ENCODE results near the gene POU2F2. TPM values are rescaled to one million over a fixed set of nuclear protein-coding genes. Genes with fewer than 3 reads are reported as not detected.

The POU2F2 gene
- polyA plus RNA-seq, 2 of the 4 experiments (the other 2 are of a cell fraction), result 0.16 to 0.28 TPM

DNA sequence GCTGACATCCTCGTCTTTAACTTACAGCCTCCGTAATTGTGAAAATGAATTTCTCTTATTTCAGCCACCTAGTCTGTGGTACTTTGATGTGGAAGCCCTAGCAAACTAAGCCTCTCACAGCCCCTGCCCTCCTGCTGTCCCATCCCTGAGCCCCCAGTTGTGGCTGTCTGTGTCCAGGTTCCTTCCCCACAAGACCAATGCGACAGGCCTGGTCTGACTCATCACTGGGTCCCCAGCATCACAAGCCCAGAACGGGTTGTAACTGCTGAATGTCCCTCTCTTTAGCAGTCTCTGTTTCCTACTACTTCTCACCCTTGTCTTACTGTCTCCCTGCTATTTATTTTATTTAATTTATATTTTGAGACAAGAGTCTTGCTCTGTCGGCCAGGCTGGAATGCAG, 5.7 kb downstream of the POU2F2 start:
- CTCF ChIA-PET, result interaction anchor here (0.9 to 32.8 kb wide), 9 partner anchors 14 to 201 kb away, joined by 3 to 678 read pairs (median 6); partner anchors contain the start of gene POU2F2
- Histone ChIP-seq H3K9me3 (peaks cover 5% of the 10 kb centered on the region; the same call in 2 of the 3 replicates), H3K4me3 (no peak overlapping the region), H3K4me1 (peaks cover 9% of the 10 kb centered on the region), H3K27ac (no peak overlapping the region), H3K4me2 (no peak overlapping the region)
- DNase-seq (ENCODE audit: low read depth in 1 of 2, low spot score in 1 of 2), result no peak
- peak; percentile 61 for FAIRE-seq
- ATAC-seq, result no peak
- 67% methylated on average over 5 of the region's 5 CpGs for WGBS (ENCODE audit: missing lambda C conversion rate)
- no peak for TF ChIP-seq ZC3H11A (IDR thresholded peaks at IDR 0.05)
- TF ChIP-seq HOXB13 (CRISPR knock-in tag; IDR thresholded peaks at IDR 0.05; ENCODE audit: low read depth), result no peak
- no peak for TF ChIP-seq EHF (CRISPR knock-in tag; IDR thresholded peaks at IDR 0.05)
- no peak for TF ChIP-seq BHLHE40 (IDR thresholded peaks at IDR 0.05; ENCODE audit: low read depth, low read length)
- no peak for TF ChIP-seq JUNB (IDR thresholded peaks at IDR 0.05)
- TF ChIP-seq SMC3 (IDR thresholded peaks at IDR 0.05), result no peak
- TF ChIP-seq, protein P1, sequence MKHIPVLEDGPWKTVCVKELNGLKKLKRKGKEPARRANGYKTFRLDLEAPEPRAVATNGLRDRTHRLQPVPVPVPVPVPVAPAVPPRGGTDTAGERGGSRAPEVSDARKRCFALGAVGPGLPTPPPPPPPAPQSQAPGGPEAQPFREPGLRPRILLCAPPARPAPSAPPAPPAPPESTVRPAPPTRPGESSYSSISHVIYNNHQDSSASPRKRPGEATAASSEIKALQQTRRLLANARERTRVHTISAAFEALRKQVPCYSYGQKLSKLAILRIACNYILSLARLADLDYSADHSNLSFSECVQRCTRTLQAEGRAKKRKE (CRISPR knock-in tag; IDR thresholded peaks at IDR 0.05; ENCODE audit: low read depth), result no peak
- TF ChIP-seq CEBPB (IDR thresholded peaks at IDR 0.05), result no peak
- TF ChIP-seq MAFK (IDR thresholded peaks at IDR 0.05; ENCODE audit: partially characterized antibody), result no peak
- TF ChIP-seq, protein P2, sequence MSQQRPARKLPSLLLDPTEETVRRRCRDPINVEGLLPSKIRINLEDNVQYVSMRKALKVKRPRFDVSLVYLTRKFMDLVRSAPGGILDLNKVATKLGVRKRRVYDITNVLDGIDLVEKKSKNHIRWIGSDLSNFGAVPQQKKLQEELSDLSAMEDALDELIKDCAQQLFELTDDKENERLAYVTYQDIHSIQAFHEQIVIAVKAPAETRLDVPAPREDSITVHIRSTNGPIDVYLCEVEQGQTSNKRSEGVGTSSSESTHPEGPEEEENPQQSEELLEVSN (IDR thresholded peaks at IDR 0.05; ENCODE audit: borderline replicate concordance, low read depth), result no peak
- TF ChIP-seq, protein P3, sequence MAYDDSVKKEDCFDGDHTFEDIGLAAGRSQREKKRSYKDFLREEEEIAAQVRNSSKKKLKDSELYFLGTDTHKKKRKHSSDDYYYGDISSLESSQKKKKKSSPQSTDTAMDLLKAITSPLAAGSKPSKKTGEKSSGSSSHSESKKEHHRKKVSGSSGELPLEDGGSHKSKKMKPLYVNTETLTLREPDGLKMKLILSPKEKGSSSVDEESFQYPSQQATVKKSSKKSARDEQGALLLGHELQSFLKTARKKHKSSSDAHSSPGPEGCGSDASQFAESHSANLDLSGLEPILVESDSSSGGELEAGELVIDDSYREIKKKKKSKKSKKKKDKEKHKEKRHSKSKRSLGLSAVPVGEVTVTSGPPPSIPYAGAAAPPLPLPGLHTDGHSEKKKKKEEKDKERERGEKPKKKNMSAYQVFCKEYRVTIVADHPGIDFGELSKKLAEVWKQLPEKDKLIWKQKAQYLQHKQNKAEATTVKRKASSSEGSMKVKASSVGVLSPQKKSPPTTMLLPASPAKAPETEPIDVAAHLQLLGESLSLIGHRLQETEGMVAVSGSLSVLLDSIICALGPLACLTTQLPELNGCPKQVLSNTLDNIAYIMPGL (CRISPR knock-in tag; IDR thresholded peaks at IDR 0.05; ENCODE audit: borderline replicate concordance), result no peak
- no peak for TF ChIP-seq GATA3 (IDR thresholded peaks at IDR 0.05; ENCODE audit: borderline replicate concordance)
- TF ChIP-seq FOXS1 (CRISPR knock-in tag; IDR thresholded peaks at IDR 0.05), result no peak
- POLR2A ChIA-PET, result no interaction called here

DNA sequence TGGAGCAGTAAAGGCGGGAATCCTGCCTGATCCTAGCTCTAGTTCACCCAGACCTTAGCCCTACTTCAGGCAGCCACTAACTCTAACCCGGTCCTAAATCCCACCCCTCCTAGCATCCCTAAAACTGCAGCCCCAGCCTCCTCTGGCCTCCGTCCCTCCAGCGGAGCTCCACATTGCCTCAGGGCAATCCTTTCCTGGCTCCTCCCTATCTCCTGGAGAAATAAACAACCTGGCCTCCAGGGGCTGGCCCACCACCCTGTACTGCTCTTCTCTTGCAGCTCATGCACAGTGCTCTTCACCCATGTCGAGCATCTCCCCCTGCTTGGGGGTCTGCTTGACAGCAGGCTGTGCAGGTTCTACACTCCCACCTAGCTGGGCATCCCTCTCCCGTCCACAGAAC, 6.7 kb downstream of the POU2F2 start:
- FAIRE-seq, result no peak
- ChIA-PET CTCF (interaction anchor here (1.0 to 32.8 kb wide), 16 partner anchors 13 to 308 kb away, joined by 3 to 678 read pairs (median 6); partner anchors contain the start of genes DEDD2 and POU2F2), POLR2A (no interaction called here)
- Histone ChIP-seq H3K27ac (no peak overlapping the region), H3K9me3 (peaks cover 5% of the 10 kb centered on the region; the same call in 2 of the 3 replicates), H3K4me3 (no peak overlapping the region), H3K4me2 (no peak overlapping the region), H3K4me1 (peaks cover 14% of the 10 kb centered on the region)
- TF ChIP-seq RARB (CRISPR knock-in tag; IDR thresholded peaks at IDR 0.05) (no peak), TP53 (CRISPR knock-in tag; IDR thresholded peaks at IDR 0.05) (no peak), CBX8 (IDR thresholded peaks at IDR 0.05) (no peak), FOSL2 (IDR thresholded peaks at IDR 0.05) (no peak), FOSL2 (CRISPR knock-in tag; IDR thresholded peaks at IDR 0.05) (no peak), ZFP36 (IDR thresholded peaks at IDR 0.05; ENCODE audit: borderline replicate concordance, partially characterized antibody) (no peak), EP300 (IDR thresholded peaks at IDR 0.05) (no peak), POLR2AphosphoS2 (conservative IDR thresholded peaks at IDR 0.05; ENCODE audit: low read length) (no peak), RNF2 (IDR thresholded peaks at IDR 0.05; ENCODE audit: borderline replicate concordance, low read depth) (no peak), MYC (IDR thresholded peaks at IDR 0.05; ENCODE audit: borderline replicate concordance, low read length) (no peak), MAZ (IDR thresholded peaks at IDR 0.05; ENCODE audit: borderline replicate concordance, low read depth, low read length) (no peak), JUNB (IDR thresholded peaks at IDR 0.05) (no peak), KDM5A (IDR thresholded peaks at IDR 0.05) (no peak), HOXB13 (CRISPR knock-in tag; IDR thresholded peaks at IDR 0.05; ENCODE audit: low read depth) (no peak), JUN (IDR thresholded peaks at IDR 0.05) (no peak), BHLHE40 (IDR thresholded peaks at IDR 0.05; ENCODE audit: low read depth, low read length) (no peak), NFE2L2 (conservative IDR thresholded peaks at IDR 0.05; ENCODE audit: low read length) (no peak)
- TF ChIP-seq, protein P4, sequence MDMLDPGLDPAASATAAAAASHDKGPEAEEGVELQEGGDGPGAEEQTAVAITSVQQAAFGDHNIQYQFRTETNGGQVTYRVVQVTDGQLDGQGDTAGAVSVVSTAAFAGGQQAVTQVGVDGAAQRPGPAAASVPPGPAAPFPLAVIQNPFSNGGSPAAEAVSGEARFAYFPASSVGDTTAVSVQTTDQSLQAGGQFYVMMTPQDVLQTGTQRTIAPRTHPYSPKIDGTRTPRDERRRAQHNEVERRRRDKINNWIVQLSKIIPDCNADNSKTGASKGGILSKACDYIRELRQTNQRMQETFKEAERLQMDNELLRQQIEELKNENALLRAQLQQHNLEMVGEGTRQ (IDR thresholded peaks at IDR 0.05), result no peak
- ATAC-seq, result peak in 1 of 2 experiments; percentile 15; a peak in 2 of 6 replicates
- DNase-seq (ENCODE audit: low read depth in 1 of 2, low spot score in 1 of 2), result no peak
- WGBS (ENCODE audit: missing lambda C conversion rate), result 55% methylated on average over 6 of the region's 6 CpGs
